Measurements from ENCODE around the gene CADM4. TPM values are rescaled to one million over a fixed set of nuclear protein-coding genes. Genes with fewer than 3 reads are reported as not detected.

CADM4 gene
- total and polyA plus RNA-seq, 2 of the 8 experiments (the other 6 are each of a cell fraction or from before 2014, with no cell fraction given): 13.5 to 25.0 TPM

DNA sequence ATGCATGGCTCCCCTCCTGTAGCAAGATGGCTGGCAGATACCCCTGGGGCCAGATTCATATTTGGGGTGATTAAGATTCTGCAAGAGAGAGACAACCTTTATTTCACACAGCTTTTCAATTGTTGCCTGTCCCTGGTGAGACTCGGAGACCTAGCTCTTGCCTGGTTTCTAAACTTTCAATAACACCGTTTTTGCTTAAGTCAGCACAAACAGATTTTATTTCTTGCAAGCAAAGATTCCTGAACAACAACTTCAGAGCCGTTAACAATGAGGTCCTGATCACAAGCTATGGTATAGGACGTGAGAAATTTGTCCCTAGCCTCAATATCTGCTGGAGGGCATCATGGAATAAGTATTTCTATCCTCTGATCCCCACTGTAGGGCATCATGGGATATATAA is 2.9 kb upstream of the CADM4 start:
- Histone ChIP-seq H4K91ac (replicated peaks; ENCODE audit: insufficient read length, low read length) (no peak overlapping the region), H3K9me3 (ENCODE audit: insufficient read depth in 2 of 2, low read depth in 1 of 2, low read length in 1 of 2) (no peaks in the 10 kb centered on the region), H3K23me2 (ENCODE audit: low read depth, low read length) (peaks cover 11% of the 10 kb centered on the region), H3K27ac (ENCODE audit: low read depth, low read length) (no peak overlapping the region), H3K14ac (ENCODE audit: insufficient read length) (no peak overlapping the region), H3K36me3 (ENCODE audit: control insufficient read depth in 2 of 4, insufficient read depth in 4 of 4, low read length in 3 of 4) (no peaks in the 10 kb centered on the region), H3K9ac (replicated peaks in 1 of 4; ENCODE audit: extremely low read depth in 1 of 4, low read depth in 3 of 4, low read length in 3 of 4) (no peak overlapping the region), H3K79me2 (ENCODE audit: control insufficient read depth in 1 of 2, insufficient read depth in 2 of 2, low read length in 2 of 2) (no peaks in the 10 kb centered on the region), H3K4me3 (ENCODE audit: extremely low read depth in 1 of 4, insufficient read depth in 2 of 4, low read depth in 3 of 4, low read length in 4 of 4) (no peak overlapping the region), H3K4ac (replicated peaks; ENCODE audit: insufficient read length, low read depth, low read length) (no peak overlapping the region), H2BK5ac (ENCODE audit: low read depth, low read length) (no peak overlapping the region), H4K5ac (ENCODE audit: insufficient read length, low read depth, low read length) (no peak overlapping the region), H2BK120ac (replicated peaks; ENCODE audit: low read depth, low read length) (no peak overlapping the region), H3K56ac (replicated peaks; ENCODE audit: insufficient read length, low read depth, low read length) (no peak overlapping the region), H4K8ac (ENCODE audit: extremely low read depth, insufficient read depth, low read length) (no peak overlapping the region), H3K23ac (ENCODE audit: insufficient read length) (no peak overlapping the region), H2BK20ac (ENCODE audit: low read length) (no peak overlapping the region), H2BK15ac (ENCODE audit: low read length) (no peak overlapping the region), H3K27me3 (replicated peaks in 1 of 4; ENCODE audit: control insufficient read depth in 3 of 4, extremely low read depth in 1 of 4, insufficient read depth in 3 of 4, low read length in 3 of 4) (peaks cover 11 to 41% (median 29%) of the 10 kb centered on the region in 4 experiments), H3K79me1 (ENCODE audit: low read depth, low read length) (peaks cover 2% of the 10 kb centered on the region; the same call in 1 of the 2 replicates), H2BK12ac (ENCODE audit: low read depth, low read length) (no peak overlapping the region), H3K4me2 (ENCODE audit: insufficient read depth in 1 of 2, low read depth in 2 of 2, low read length in 2 of 2) (no peak overlapping the region), H3K4me1 (replicated peaks in 1 of 4; ENCODE audit: control insufficient read depth in 3 of 4, insufficient read depth in 4 of 4, low read length in 3 of 4) (peaks cover 0 to 12% (median 5%) of the 10 kb centered on the region in 4 experiments; a peak in 3 of 7 replicates), H3K18ac (ENCODE audit: extremely low read depth, low read length) (no peak overlapping the region), H2AFZ (ENCODE audit: low read length) (no peak overlapping the region), H2AK5ac (ENCODE audit: low read depth, low read length) (no peak overlapping the region), H4K20me1 (replicated peaks in 1 of 2; ENCODE audit: control insufficient read depth in 1 of 2, insufficient read depth in 2 of 2, low read length in 2 of 2) (no peaks in the 10 kb centered on the region)
- whole genome bisulfite sequencing, 2 experiments (ENCODE audit: extremely low coverage in 1 of 2, insufficient coverage in 1 of 2, insufficient read length in 1 of 2, insufficient replicate concordance in 2 of 2, low coverage in 1 of 2, low lambda C conversion rate in 2 of 2, missing lambda C conversion rate in 1 of 2): 81% methylated on average over 4 of the region's 4 CpGs; no CpG with 5 or more reads in 1 of the 2 experiments
- FAIRE-seq: no peak
- CTCF ChIA-PET (ENCODE audit: partially characterized antibody): interaction anchor here (1.0 to 2.0 kb wide), 4 partner anchors 10 to 195 kb away, joined by 3 to 17 read pairs (median 4); no protein-coding TSS in a partner anchor
- TF ChIP-seq CHD2 (IDR thresholded peaks at IDR 0.05; ENCODE audit: low read length) (no peak), MAFK (IDR thresholded peaks at IDR 0.05; ENCODE audit: low read depth, low read length) (peak; percentile 56; the same call in 1 of the 2 replicates)
- no peak for DNase-seq (ENCODE audit: low read depth in 1 of 2, low spot score in 2 of 2)
- POLR2A ChIA-PET (ENCODE audit: partially characterized antibody): interaction anchor here (0.7 to 1.4 kb wide), 3 partner anchors 8 to 35 kb away, joined by 3 read pairs; no protein-coding TSS in a partner anchor
